Panc1 (cell line): ENCODE measurements around the gene CMKLR1. TPM values are rescaled to one million over a fixed set of nuclear protein-coding genes. Genes with fewer than 3 reads are reported as not detected.

Source experiments
- ATAC-seq: fragments of 200-7000 bp; cut with Tn5 transposase; 2 replicates; pipeline ENCODE4 v1.9.1; 2020; ENCODE audit warnings: mild to moderate bottlenecking, moderate library complexity
- BruUV-seq: library from RNA; stranded (reverse); fragments of 400-500 nt; replicated peaks from 2 replicates; lab custom pipeline; 2021; lab: Mats Ljungman, UMichigan
- CTCF ChIA-PET: fragments of 300-600 bp; sonication (Branson Sonifier 250); formaldehyde crosslinking; loops from one replicate; lab custom pipeline; 2022; ENCODE audit warnings: antibody characterized with exemption; lab: Charles Lee
- POLR2A ChIA-PET: fragments of 300-600 bp; sonication (Branson Sonifier 250); formaldehyde crosslinking; loops from one replicate; lab custom pipeline; 2022; ENCODE audit warnings: antibody characterized with exemption; lab: Charles Lee
- DNase-seq: peaks from one replicate; pipeline ENCODE4 v3.0.0-alpha.2; 2010; ENCODE audit warnings: low read depth, low spot score
- H3K27ac ChIP-seq: 2 replicates; pipeline ENCODE4 v1.5.1; 2011; ENCODE audit warnings: mild to moderate bottlenecking, low read length, inconsistent platforms
- H3K27me3 ChIP-seq: fragments of 200-500 bp; sonication (Bioruptor generic); 2 replicates; pipeline ENCODE4 v1.6.0; 2014; ENCODE audit warnings: low read length, inconsistent platforms; ENCODE audit not compliant: control insufficient read depth, insufficient read depth
- H3K36me3 ChIP-seq: fragments of 200-500 bp; sonication (Bioruptor generic); 2 replicates; pipeline ENCODE4 v1.5.1; 2014; ENCODE audit warnings: inconsistent platforms, mild to moderate bottlenecking, low read length, moderate library complexity; ENCODE audit not compliant: control insufficient read depth, insufficient read depth
- H3K4me1 ChIP-seq: 2 replicates; pipeline ENCODE4 v1.5.1; 2011; ENCODE audit warnings: inconsistent platforms, mild to moderate bottlenecking, low read length, moderate library complexity; ENCODE audit not compliant: control insufficient read depth, insufficient read depth
- H3K4me3 ChIP-seq, 2 experiments: 2 replicates each; pipeline ENCODE4 v1.5.1; 2011 to 2012; ENCODE audit warnings: low read depth in 2 of 2, low read length in 2 of 2, mild to moderate bottlenecking in 2 of 2, inconsistent platforms in 1 of 2, moderate library complexity in 1 of 2
- H3K9me3 ChIP-seq: fragments of 200-500 bp; sonication (Bioruptor generic); 2 replicates; pipeline ENCODE4 v1.5.1; 2014; ENCODE audit warnings: low read depth, mild to moderate bottlenecking, inconsistent platforms, low read length, moderate library complexity; ENCODE audit not compliant: control insufficient read depth, insufficient read depth
- POLR2AphosphoS5 ChIP-seq: IDR thresholded peaks from 2 replicates; pipeline ENCODE4 v1.6.1; 2012; ENCODE audit warnings: mild to moderate bottlenecking, low read depth, low read length, moderate library complexity
- SIN3A ChIP-seq: IDR thresholded peaks from 2 replicates; pipeline ENCODE4 v1.6.1; 2012; ENCODE audit warnings: low read depth, mild to moderate bottlenecking, low read length, moderate library complexity, borderline replicate concordance; ENCODE audit not compliant: insufficient read depth
- TCF7L2 ChIP-seq: IDR thresholded peaks from 2 replicates; pipeline ENCODE4 v1.6.1; 2011; ENCODE audit warnings: mild to moderate bottlenecking, low read depth, low read length, inconsistent platforms
- in situ Hi-C: cut with HindIII; loops from 2 replicates; pipeline ENCODE4 v1.10.0; 2016; ENCODE audit warnings: low sequenced_read_pairs, low pct_unique_long_range_greater_than_20kb
- intact Hi-C: fragments of 100-400 bp; cut with micrococcal nuclease; formaldehyde crosslinking; loops from one replicate; pipeline ENCODE4 v1.10.0; 2022; ENCODE audit not compliant: unreplicated experiment
- total RNA-seq: library from RNA; stranded (reverse); gene quantifications from one replicate; pipeline ENCODE4 v1.2.1, GENCODE V29; 2021; ENCODE audit not compliant: unreplicated experiment
- TF ChIP-seq, protein P1 (sequence below), 2 experiments: IDR thresholded peaks; 2 replicates each; pipeline ENCODE4 v1.6.1; 2011 to 2012; ENCODE audit warnings: low read depth in 2 of 2, control low read depth in 1 of 2, low read length in 1 of 2, mild to moderate bottlenecking in 1 of 2, moderate library complexity in 1 of 2; ENCODE audit not compliant: insufficient read depth in 1 of 2
- TF ChIP-seq, protein P2 (sequence below): fragments of 450-650 bp; IDR thresholded peaks from 2 replicates; pipeline ENCODE4 v1.5.1; 2017; ENCODE audit warnings: mild to moderate bottlenecking

Gene CMKLR1
- total RNA-seq, 1 experiment from 2014 or later = 0.03 TPM

DNA sequence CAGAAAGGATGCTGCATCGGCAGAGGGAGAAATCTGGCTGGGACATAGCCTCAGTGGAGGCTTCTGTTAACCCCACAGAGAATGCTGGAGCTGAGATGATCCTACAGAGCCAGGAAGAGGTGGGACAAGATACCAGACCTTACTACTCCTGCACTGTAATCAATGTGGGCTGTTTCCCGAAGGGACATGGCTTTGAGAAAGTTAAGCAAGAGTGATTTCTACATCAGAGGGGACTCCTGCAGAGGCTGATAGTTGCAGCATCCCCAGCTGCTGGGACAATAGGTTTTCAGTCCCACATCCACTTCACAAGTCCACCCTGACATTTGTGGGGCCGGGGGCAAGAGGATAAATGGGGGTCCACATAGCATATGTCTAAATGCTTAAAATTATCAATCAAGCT is 22.5 kb upstream of the CMKLR1 start:
- no TSS peak for BruUV-seq
- CTCF ChIA-PET = no interaction called here
- TF ChIP-seq SIN3A (no peak), TCF7L2 (no peak), POLR2AphosphoS5 (no peak)
- TF ChIP-seq, protein P1, sequence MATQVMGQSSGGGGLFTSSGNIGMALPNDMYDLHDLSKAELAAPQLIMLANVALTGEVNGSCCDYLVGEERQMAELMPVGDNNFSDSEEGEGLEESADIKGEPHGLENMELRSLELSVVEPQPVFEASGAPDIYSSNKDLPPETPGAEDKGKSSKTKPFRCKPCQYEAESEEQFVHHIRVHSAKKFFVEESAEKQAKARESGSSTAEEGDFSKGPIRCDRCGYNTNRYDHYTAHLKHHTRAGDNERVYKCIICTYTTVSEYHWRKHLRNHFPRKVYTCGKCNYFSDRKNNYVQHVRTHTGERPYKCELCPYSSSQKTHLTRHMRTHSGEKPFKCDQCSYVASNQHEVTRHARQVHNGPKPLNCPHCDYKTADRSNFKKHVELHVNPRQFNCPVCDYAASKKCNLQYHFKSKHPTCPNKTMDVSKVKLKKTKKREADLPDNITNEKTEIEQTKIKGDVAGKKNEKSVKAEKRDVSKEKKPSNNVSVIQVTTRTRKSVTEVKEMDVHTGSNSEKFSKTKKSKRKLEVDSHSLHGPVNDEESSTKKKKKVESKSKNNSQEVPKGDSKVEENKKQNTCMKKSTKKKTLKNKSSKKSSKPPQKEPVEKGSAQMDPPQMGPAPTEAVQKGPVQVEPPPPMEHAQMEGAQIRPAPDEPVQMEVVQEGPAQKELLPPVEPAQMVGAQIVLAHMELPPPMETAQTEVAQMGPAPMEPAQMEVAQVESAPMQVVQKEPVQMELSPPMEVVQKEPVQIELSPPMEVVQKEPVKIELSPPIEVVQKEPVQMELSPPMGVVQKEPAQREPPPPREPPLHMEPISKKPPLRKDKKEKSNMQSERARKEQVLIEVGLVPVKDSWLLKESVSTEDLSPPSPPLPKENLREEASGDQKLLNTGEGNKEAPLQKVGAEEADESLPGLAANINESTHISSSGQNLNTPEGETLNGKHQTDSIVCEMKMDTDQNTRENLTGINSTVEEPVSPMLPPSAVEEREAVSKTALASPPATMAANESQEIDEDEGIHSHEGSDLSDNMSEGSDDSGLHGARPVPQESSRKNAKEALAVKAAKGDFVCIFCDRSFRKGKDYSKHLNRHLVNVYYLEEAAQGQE (IDR thresholded peaks at IDR 0.05; ENCODE audit: insufficient read depth in 1 of 2, low read depth in 2 of 2, low read length in 1 of 2) = no peak
- TF ChIP-seq, protein P2, sequence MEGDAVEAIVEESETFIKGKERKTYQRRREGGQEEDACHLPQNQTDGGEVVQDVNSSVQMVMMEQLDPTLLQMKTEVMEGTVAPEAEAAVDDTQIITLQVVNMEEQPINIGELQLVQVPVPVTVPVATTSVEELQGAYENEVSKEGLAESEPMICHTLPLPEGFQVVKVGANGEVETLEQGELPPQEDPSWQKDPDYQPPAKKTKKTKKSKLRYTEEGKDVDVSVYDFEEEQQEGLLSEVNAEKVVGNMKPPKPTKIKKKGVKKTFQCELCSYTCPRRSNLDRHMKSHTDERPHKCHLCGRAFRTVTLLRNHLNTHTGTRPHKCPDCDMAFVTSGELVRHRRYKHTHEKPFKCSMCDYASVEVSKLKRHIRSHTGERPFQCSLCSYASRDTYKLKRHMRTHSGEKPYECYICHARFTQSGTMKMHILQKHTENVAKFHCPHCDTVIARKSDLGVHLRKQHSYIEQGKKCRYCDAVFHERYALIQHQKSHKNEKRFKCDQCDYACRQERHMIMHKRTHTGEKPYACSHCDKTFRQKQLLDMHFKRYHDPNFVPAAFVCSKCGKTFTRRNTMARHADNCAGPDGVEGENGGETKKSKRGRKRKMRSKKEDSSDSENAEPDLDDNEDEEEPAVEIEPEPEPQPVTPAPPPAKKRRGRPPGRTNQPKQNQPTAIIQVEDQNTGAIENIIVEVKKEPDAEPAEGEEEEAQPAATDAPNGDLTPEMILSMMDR = no peak

DNA sequence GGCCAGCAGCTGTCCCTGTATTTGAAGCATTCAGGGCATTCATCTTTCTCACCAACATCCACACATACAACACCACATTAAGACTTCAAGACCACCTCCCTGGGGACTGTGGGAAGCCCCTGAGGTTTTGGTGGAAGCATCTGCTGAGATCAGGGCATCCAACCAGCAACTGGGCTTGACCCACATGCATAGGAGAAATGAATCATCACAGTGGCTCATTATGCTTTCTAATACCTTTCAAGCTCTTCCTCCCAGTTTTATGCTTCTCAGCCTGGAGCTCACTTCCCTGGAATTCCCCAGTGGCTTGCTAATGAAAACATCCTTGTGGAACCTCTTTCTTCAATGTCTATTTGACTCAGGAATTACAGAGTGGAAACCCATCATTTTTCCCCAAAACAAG is 21.4 kb upstream of the CMKLR1 start:
- Histone ChIP-seq H3K27ac (no peak overlapping the region), H3K27me3 (no peaks in the 10 kb centered on the region), H3K4me1 (no peaks in the 10 kb centered on the region), H3K4me3 (no peak overlapping the region), H3K36me3 (no peaks in the 10 kb centered on the region), H3K9me3 (no peaks in the 10 kb centered on the region)
- DNase-seq (no peak), ATAC-seq (no peak)
- ChIA-PET CTCF (no interaction called here), POLR2A (no interaction called here)
- in situ Hi-C loops (no loop called here), intact Hi-C loops (no loop called here)
- no TSS peak for BruUV-seq
- TF ChIP-seq, protein P1 (IDR thresholded peaks at IDR 0.05; ENCODE audit: insufficient read depth in 1 of 2, low read depth in 2 of 2, low read length in 1 of 2) = no peak
- TF ChIP-seq, protein P2 = no peak
- TF ChIP-seq POLR2AphosphoS5 = no peak
- TF ChIP-seq SIN3A = no peak
- no peak for TF ChIP-seq TCF7L2

More for the DNA sequence above, 22.5 kb upstream of the CMKLR1 start:
- POLR2A ChIA-PET = no interaction called here
- DNase-seq (no peak), ATAC-seq (no peak)
- Histone ChIP-seq H3K27me3 (no peaks in the 10 kb centered on the region), H3K27ac (no peak overlapping the region), H3K4me1 (no peaks in the 10 kb centered on the region), H3K36me3 (no peaks in the 10 kb centered on the region), H3K9me3 (no peaks in the 10 kb centered on the region), H3K4me3 (no peak overlapping the region)
- intact Hi-C loops (no loop called here), in situ Hi-C loops (no loop called here)
